Epithelial cell of proximal tubule (primary cell): ENCODE results near the gene SLC25A5. TPM values are rescaled to one million over a fixed set of nuclear protein-coding genes. Genes with fewer than 3 reads are reported as not detected.
A peak's percentile ranks its signal among the peaks of the same experiment; 100 is the strongest.

Source experiments
- DNase-seq: peaks from one replicate; pipeline ENCODE4 v3.0.0-alpha.2; 2011; ENCODE audit warnings: low read depth
- H3K4me3 ChIP-seq: 2 replicates; pipeline ENCODE4 v1.5.1; 2011; ENCODE audit warnings: low read depth, mild to moderate bottlenecking, low read length
- total RNA-seq: library from RNA; depleted of rRNA; stranded (reverse); fragments of >200 nt; gene quantifications from 2 replicates; pipeline ENCODE4 v1.2.3, GENCODE V29; 2015
- TF ChIP-seq, protein P1 (sequence below): conservative IDR thresholded peaks from 2 replicates; pipeline ENCODE4 v1.5.1; 2012; ENCODE audit warnings: low read depth, mild to moderate bottlenecking, low read length

SLC25A5 gene
- total RNA-seq, 1 donor from 2014 or later: 298 TPM

DNA sequence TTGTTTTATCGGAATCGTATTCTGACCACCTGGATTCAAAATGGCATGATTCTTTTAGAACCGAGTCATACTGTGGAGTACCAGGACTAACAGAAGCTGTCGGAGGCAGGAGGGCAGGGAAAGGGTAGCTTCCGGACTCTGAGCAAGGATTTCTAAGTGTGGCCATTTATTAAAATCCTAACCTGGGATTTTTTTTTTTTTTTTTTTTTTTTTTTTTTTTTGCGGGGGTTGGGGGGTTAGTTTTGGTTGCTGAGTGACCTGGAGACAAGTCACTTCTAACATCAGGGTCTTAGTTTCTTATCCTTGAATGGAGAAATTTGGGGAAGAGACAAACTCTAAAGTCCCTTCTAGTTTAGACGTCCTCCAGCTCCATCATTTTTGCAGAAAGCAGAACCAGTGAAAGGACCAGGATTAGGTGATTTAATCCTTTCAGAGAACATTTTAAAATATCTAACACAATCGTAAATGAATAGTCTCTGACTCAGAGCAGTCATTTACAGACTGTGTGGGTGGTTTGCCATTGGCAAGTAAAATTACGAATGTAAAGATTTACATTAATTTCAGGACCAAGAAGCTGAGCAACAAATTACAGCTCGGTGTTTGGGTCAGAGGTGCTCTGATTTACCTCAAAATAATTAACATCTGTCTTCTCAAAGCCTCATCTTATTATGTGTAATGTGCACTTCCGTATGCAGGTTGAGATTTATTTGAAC is 7.3 kb downstream of the SLC25A5 start:
- no peak for DNase-seq
- TF ChIP-seq, protein P1, sequence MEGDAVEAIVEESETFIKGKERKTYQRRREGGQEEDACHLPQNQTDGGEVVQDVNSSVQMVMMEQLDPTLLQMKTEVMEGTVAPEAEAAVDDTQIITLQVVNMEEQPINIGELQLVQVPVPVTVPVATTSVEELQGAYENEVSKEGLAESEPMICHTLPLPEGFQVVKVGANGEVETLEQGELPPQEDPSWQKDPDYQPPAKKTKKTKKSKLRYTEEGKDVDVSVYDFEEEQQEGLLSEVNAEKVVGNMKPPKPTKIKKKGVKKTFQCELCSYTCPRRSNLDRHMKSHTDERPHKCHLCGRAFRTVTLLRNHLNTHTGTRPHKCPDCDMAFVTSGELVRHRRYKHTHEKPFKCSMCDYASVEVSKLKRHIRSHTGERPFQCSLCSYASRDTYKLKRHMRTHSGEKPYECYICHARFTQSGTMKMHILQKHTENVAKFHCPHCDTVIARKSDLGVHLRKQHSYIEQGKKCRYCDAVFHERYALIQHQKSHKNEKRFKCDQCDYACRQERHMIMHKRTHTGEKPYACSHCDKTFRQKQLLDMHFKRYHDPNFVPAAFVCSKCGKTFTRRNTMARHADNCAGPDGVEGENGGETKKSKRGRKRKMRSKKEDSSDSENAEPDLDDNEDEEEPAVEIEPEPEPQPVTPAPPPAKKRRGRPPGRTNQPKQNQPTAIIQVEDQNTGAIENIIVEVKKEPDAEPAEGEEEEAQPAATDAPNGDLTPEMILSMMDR: no peak
- H3K4me3 ChIP-seq: no peak overlapping the region

DNA sequence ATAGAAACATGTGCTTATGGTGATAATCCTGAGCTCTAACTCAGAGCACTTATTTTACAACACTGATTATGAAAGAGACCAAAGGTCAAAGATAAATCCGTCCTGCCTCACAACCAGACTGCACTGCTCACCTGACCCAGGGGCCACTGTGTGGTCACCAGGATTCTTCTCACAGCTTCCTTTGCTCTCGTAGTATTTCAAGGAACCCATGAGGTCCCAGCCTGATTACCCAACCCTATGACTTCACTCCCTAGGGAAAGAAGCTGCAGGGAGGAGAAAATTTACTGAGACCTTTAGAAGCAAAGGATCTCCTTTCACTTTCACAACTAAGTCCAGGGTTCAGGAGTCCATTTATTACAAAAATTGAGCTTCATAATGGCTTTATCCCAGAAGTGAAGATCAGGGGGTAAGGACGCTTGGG is 9.6 kb downstream of the SLC25A5 start:
- peak; percentile 70 for DNase-seq
- H3K4me3 ChIP-seq: peak overlapping the region; percentile 41
- TF ChIP-seq, protein P1: no peak

DNA sequence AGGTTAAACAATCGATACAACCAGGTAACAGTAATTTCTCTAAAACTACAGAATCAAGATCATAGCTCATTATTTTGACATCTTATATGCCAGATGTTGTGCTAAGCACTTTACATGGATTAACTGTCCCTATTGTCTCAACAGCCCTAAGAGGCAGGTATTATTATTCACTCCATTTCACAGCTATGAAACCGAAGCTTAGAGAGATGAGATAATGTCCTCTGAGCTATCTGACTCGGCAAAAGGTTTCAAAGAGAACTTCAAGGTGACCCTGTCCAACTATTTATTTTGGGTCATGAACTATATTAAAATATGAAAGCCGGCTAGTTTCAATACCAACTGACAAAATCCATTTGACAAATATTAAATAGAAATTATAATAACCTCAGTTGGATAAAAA is 10.3 kb downstream of the SLC25A5 start:
- DNase-seq: no peak
- peak overlapping the region; percentile 41 for H3K4me3 ChIP-seq
- TF ChIP-seq, protein P1: no peak

DNA sequence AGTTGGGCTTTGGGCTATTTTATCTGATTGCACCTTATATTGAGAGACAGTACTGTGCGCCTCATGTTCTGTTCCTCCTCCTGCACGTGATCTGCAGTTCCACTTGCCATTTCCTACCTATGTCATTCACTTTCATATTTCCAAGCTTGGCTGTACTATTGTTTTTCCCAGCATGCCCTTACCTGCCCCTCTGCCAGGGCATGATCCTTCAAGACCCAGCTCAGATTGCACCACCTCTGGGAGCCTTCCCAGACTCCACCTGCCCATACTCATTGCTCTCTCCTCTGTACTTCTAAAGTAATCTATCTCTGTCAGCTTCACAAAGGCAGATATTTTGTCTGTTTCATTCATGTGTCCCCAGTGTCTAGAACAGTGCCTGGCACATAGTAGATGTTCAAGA is 11.6 kb downstream of the SLC25A5 start:
- TF ChIP-seq, protein P1: no peak

DNA sequence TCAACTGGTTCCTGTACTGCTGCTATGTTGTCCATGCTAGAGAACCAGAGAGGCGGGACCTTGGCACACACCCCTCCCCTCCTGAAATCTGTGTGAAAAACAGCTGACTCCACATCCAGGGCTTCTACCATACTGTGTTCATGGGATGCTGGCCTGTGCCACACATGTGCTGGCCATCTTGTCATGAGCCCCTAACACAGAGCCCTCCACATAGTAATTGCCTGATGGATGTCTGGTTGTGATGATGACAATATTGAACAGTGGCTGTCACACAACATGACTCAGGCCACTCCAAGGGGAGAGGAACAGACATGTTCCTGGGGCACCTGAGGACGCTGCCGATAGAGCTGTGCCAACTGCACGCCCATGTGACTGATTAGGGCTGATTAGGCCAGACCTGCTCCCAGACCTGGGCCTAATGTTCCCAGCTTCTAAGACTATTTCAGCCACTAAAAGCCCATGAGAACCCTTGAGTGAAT is 13.1 kb downstream of the SLC25A5 start:
- DNase-seq: no peak
- TF ChIP-seq, protein P1: no peak
- no peak overlapping the region for H3K4me3 ChIP-seq

More for the DNA sequence above, 11.6 kb downstream of the SLC25A5 start:
- no peak overlapping the region for H3K4me3 ChIP-seq
- DNase-seq: no peak

DNA sequence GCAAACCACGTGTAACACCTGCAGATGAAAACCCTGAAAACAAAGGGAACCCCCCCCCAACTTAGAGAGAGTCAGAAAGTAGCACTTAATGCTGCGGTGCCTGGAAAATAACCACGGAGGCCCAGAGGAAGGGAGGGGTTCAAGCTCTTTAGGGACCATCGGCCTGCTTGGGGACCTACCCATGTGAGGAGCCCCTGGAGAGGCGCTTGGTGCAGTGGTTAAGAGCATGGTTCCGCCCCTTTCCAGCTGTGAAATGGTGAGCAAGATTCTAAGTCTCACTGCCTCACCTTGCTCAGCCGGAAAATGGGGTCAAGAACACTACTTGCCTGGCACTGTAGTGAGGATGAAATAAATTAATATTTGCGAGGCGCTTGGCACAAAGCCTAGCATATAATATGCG is 13.8 kb downstream of the SLC25A5 start:
- TF ChIP-seq, protein P1: no peak
- peak overlapping the region; percentile 49 for H3K4me3 ChIP-seq
- DNase-seq: no peak
